ENCODE data around the gene PRRC1. TPM values are rescaled to one million over a fixed set of nuclear protein-coding genes. Genes with fewer than 3 reads are reported as not detected.

The PRRC1 gene
- total RNA-seq, 1 donor = 91.6 TPM

- H4K20me1 ChIP-seq (ENCODE audit: insufficient read depth, low read length) = peaks cover 36% of the 10 kb centered on the region
- peaks cover 47% of the 10 kb centered on the region for H3K79me2 ChIP-seq (ENCODE audit: insufficient read depth, low read length)
- peak overlapping the region; percentile 100 for H2AFZ ChIP-seq (ENCODE audit: low read length)
- TF ChIP-seq CTCF (IDR thresholded peaks at IDR 0.05; ENCODE audit: extremely low read depth, low read depth, low read length) = no peak
- peaks cover 15% of the 10 kb centered on the region for H3K36me3 ChIP-seq (ENCODE audit: insufficient read depth, low read length)
- peaks cover 26% of the 10 kb centered on the region for H3K4me1 ChIP-seq (ENCODE audit: insufficient read depth, low read length)
- peak overlapping the region; percentile 89 for H3K4me2 ChIP-seq (ENCODE audit: insufficient read depth, low read length)
- H3K27ac ChIP-seq (ENCODE audit: low read depth, low read length) = peak overlapping the region; percentile 52
- no peaks in the 10 kb centered on the region for H3K9me3 ChIP-seq (ENCODE audit: low read depth, low read length)
- DNase-seq (ENCODE audit: insufficient read length, low spot score, missing footprints) = peak; percentile 91
- peaks cover 9% of the 10 kb centered on the region for H3K27me3 ChIP-seq (ENCODE audit: insufficient read depth, low read length)
- H3K4me3 ChIP-seq (ENCODE audit: insufficient read depth, low read length) = peak overlapping the region; percentile 99
Measured at GRCh38 chr5:127517110-127517479, 345 bp upstream of the PRRC1 start.

GRCh38 chr5:127518319-127518621 lies 830 bp downstream of the PRRC1 start:
- Histone ChIP-seq H3K4me3 (ENCODE audit: insufficient read depth, low read length) (peak overlapping the region; percentile 99), H2AFZ (ENCODE audit: low read length) (peak overlapping the region; percentile 92), H3K9me3 (ENCODE audit: low read depth, low read length) (no peaks in the 10 kb centered on the region), H4K20me1 (ENCODE audit: insufficient read depth, low read length) (peaks cover 44% of the 10 kb centered on the region), H3K4me1 (ENCODE audit: insufficient read depth, low read length) (peaks cover 26% of the 10 kb centered on the region), H3K36me3 (ENCODE audit: insufficient read depth, low read length) (peaks cover 15% of the 10 kb centered on the region), H3K27me3 (ENCODE audit: insufficient read depth, low read length) (no peaks in the 10 kb centered on the region), H3K4me2 (ENCODE audit: insufficient read depth, low read length) (peak overlapping the region; percentile 83), H3K27ac (ENCODE audit: low read depth, low read length) (peak overlapping the region; percentile 84), H3K79me2 (ENCODE audit: insufficient read depth, low read length) (peaks cover 55% of the 10 kb centered on the region)
- DNase-seq (ENCODE audit: insufficient read length, low spot score, missing footprints) = peak; percentile 56
- TF ChIP-seq CTCF (IDR thresholded peaks at IDR 0.05; ENCODE audit: extremely low read depth, low read depth, low read length) = no peak

GRCh38 chr5:127519527-127519926 lies 2.1 kb downstream of the PRRC1 start:
- DNase-seq (ENCODE audit: insufficient read length, low spot score, missing footprints) = no peak
- Histone ChIP-seq H4K20me1 (ENCODE audit: insufficient read depth, low read length) (peaks cover 52% of the 10 kb centered on the region), H3K4me2 (ENCODE audit: insufficient read depth, low read length) (peak overlapping the region; percentile 83), H3K79me2 (ENCODE audit: insufficient read depth, low read length) (peaks cover 68% of the 10 kb centered on the region), H3K27me3 (ENCODE audit: insufficient read depth, low read length) (no peaks in the 10 kb centered on the region), H3K9me3 (ENCODE audit: low read depth, low read length) (no peaks in the 10 kb centered on the region), H3K36me3 (ENCODE audit: insufficient read depth, low read length) (peaks cover 28% of the 10 kb centered on the region), H3K4me3 (ENCODE audit: insufficient read depth, low read length) (peak overlapping the region; percentile 99), H3K27ac (ENCODE audit: low read depth, low read length) (peak overlapping the region; percentile 29), H3K4me1 (ENCODE audit: insufficient read depth, low read length) (peaks cover 26% of the 10 kb centered on the region), H2AFZ (ENCODE audit: low read length) (no peak overlapping the region)
- TF ChIP-seq CTCF (IDR thresholded peaks at IDR 0.05; ENCODE audit: extremely low read depth, low read depth, low read length) = no peak

GRCh38 chr5:127521138-127521770 lies 3.8 kb downstream of the PRRC1 start:
- Histone ChIP-seq H3K9me3 (ENCODE audit: low read depth, low read length) (no peaks in the 10 kb centered on the region), H3K4me3 (ENCODE audit: insufficient read depth, low read length) (no peak overlapping the region), H3K27me3 (ENCODE audit: insufficient read depth, low read length) (no peaks in the 10 kb centered on the region), H3K36me3 (ENCODE audit: insufficient read depth, low read length) (peaks cover 44% of the 10 kb centered on the region), H4K20me1 (ENCODE audit: insufficient read depth, low read length) (peaks cover 67% of the 10 kb centered on the region), H3K79me2 (ENCODE audit: insufficient read depth, low read length) (peaks cover 84% of the 10 kb centered on the region), H2AFZ (ENCODE audit: low read length) (no peak overlapping the region), H3K4me2 (ENCODE audit: insufficient read depth, low read length) (no peak overlapping the region), H3K4me1 (ENCODE audit: insufficient read depth, low read length) (peaks cover 26% of the 10 kb centered on the region), H3K27ac (ENCODE audit: low read depth, low read length) (no peak overlapping the region)
- DNase-seq (ENCODE audit: insufficient read length, low spot score, missing footprints) = no peak
- no peak for TF ChIP-seq CTCF (IDR thresholded peaks at IDR 0.05; ENCODE audit: extremely low read depth, low read depth, low read length)
